Stimulated activated CD8-positive, alpha-beta memory T cell treated with anti-CD3 and anti-CD28 coated beads, Interleukin-7, amount 100 ng/mL, for 48 hours (primary cell): ENCODE data around the gene MAB21L3.

Experiments used
- DNase-seq, 2 donors: peaks; one replicate each; pipeline ENCODE4 v3.0.0-alpha.2; 2020; ENCODE audit warnings: low read depth in 1 of 2; ENCODE audit errors: extremely low read depth in 1 of 2

The MAB21L3 gene

DNA sequence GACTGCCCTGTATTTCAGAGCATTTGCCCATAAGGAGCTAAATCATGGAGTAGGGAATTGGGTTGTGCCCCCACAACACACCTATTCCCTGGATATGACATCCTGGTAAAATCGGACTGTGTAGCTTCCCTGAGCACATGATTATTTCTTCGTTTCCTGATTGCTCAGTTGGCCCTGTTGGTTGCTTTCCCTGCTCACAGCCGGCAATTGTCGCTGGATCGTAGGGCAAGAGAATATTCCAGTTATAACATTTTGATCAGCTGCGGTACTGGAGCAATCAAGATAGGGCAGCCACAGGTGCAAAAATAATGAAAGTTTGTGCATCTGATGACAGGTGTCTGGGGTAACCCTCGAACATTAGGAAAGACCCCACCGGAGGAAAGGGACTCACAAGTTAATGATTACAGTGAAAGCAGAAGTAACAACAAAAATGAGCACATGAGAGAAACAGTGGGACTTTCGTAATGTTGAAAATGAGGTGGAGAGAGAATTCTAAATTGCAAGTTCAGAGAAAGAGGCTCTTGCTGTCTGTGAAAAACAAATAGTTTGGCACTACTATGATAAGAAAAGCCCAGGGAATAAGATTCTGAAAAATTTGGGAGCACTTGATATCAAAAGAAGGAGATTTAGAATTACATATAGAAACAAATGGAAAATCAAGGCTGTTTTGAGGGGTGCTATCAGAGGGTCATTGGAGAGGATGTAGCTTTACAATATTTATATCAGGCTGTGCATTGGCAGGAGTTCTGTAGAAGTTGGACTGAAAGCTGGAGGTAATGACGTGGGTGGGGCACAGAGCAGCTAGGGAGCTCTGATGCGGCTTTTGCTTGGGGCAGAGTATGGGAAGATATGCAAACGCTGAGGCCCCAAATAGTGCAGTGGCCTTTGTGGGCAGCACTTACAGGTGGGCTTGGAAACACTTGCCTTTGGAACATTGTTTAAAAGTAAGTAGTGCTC is at the start of gene MAB21L3:
Gene MAB21L3 (plus strand): TSS at position 833 of the 957 bp plus-strand sequence. CDS start 1,217 bp downstream, outside the sequence.
- no peak for DNase-seq

DNA sequence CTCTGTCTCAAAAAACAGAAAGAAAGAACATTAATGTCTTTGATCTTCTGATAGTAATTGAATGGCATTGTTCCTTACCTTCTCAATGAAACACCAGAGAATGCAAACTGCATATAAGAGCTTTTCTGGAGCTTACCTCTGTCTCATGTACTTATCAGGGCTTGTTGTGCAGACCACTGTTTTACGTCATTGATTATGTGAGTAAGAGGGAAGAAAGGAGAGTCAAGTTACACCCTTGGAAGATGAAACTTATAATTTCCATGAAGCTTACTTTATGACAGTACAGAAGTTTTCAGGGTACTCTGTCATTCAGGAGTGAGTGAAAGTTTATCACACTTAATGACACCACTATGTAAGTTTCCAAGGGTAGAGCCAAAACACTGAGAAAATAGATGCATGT is 49.0 kb upstream of the MAB21L3 start:
- no peak for DNase-seq

DNA sequence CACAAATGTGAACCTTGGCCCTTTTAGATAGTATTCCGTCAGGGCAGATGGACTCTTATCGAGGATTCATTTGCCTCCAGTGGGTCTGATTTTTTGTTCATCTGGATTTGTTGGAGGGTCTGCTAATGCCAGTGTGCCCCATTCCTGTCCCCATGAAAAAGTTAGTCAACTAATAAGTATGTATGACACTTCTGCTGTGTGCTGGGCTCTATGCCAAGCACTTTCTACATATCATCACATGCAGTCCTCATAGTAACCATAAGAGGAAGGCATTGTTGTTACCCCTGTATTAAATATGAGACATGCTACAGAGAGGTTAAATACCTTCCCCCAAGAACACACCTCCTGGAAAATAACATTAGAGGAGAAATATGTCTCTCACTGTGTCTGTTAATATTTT is 46.6 kb upstream of the MAB21L3 start:
- no peak for DNase-seq

DNA sequence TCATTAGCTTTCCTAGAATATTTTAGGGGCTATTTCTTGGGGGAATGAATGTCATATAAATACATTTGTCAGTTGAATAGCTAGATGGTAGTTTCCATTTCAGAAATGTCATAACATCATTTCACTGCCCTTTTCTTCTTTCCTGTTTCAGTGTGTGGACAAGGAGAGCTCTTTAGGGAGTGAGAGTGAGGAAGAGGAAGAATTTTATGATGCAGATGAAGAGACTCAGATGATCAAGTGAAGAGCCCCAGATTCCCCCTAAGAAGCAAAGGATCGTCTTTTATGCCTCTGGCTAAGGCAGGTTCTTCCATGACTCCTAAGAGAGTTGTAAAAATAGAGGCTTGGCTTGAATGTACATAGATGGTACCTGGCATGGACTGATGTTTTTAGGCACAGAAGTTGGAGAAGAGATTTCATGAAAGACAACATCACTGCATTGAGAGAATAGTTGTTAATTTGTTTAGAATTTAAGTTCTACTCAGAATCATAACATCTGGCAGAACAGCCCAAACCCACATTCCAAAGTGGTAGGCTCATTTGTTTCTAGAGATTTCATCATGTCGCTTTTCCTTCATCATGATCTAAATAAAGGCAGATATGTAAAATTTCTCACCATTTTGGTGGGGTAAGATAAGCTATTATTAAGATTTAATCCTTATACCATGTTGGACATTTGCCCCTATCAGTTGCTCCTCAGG is 44.2 kb upstream of the MAB21L3 start:
- no peak for DNase-seq

DNA sequence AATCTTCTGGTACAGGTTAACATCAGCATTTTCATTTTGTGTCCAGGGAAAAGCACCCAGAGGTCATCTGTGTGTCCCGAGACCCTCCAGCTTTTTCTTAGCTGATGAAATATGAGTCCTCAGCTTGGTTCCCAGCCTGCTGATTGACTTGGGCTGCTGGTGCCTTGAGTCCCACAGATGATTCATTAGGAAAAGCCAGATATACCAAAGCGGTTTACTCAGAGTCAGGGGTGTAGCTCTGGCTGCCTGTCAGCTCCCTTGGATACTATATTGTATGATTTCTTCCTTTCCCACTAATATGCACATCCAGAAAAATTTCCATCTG is 43.7 kb upstream of the MAB21L3 start:
- no peak for DNase-seq

DNA sequence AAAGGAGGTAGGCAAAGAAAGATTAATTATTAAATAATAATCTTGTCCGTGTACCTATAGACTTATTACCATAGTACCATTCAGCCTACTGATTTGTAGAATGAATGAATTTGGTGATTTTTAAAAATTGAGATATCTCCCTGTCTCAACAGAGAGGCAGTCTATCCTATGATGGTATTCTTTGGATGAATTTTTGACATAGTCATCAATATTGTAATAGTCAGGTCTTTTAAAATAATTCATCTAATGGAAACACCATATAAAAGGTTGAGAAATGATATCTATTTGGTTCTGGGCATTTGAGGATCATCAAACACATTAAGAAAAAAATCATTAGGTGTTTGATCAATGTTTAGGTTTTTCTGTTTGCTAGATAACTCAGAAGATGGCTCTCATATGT is 35.6 kb upstream of the MAB21L3 start:
- DNase-seq: no peak

DNA sequence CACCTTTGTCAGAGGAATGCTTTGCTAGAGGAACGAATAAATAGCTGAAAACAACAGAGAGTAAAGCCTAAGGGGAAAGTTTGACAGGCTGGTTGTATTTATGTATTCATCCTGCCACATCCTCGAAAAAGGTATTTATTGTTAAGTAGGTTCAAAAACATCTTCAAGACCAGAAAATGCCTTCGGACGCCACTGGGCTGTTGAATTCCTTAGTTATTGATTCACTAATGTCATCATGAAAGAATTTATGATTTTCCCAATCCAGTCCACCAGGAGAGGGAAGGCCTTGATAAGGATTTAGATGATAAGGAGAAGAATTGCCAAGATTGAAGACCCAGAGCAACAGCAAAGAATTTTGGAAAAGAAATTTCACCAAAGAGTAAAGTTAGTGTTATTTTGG is 35.2 kb upstream of the MAB21L3 start:
- DNase-seq: no peak

DNA sequence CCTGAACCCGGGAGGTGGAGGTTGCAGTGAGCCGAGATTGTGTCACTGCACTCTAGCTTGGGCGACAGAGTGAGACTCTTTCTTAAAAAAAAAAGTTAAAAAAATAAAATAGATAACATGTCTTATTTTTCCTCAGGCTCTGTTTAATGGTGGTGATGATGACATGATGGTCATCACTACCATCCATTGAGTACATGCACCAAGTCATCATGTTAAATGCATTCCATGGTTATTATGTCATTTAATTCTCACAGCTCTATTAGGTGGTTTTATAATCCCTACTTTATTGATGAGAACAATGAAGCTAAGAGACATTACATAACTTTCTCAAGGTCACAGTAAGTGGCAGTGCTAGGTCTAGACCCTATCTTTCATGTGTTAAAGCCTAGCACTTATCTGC is 34.4 kb upstream of the MAB21L3 start:
- no peak for DNase-seq

DNA sequence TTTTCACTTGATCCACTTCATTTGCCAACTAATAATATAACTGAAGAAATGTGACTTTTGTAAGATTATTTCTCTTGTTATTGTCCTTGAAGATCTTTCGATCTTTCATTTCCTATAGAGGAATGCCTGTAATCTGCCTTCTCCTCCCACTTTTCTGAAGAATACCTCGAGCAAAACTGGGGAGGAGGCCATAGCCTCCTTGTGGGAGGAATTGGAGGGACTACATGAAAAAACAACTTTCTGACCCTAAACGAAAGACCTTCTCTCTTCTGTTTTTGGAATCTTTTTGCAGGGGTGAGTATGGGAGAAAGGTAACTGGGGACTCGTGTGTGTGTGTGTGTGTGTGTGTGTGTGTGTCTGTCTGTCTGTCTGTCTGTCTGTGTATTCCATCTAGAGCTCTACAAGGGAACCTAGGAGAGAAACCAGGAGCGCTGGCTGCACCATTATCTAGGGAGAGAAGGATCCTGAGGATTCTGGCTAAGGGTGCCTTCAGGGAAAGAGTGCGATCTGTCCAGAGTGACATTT is 32.4 kb upstream of the MAB21L3 start:
- no peak for DNase-seq

DNA sequence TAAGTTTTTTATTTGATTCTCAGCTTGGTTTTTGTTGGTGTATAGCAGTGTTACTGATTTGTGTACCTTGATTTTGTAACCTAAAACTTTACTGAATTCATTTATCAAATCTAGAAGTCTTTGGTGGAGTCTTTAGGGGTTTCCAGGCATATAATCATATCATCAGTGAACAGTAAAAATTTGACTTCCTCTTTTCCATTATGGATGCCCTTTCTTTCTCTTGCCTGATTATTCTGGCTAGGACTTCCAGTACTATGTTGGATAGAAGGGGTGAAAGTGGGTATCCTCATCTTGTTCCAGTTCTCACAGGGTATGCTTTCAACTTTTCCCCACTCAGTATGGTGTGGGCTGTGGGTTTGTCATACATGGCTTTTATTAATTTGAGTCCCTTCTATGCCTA is 23.6 kb upstream of the MAB21L3 start:
- DNase-seq: no peak

DNA sequence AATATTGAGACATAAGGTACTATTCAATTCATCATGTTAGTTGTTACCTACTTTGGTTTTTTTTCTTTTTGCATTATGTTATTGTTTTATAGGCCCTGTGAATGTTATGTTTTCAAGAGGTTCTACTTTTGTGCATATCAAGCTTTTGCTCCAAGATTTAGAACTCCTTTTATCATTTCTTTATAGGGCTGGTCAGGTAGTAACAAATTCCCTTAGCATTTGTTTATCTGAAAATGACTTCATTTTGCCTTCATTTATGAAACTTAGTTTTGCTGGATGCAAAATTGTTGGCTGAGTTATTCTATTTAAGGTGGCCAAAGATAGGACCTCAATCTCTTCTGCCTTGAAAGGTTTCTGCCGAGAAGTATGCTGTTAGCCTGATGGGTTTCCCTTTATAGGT is 21.3 kb upstream of the MAB21L3 start:
- DNase-seq: no peak

DNA sequence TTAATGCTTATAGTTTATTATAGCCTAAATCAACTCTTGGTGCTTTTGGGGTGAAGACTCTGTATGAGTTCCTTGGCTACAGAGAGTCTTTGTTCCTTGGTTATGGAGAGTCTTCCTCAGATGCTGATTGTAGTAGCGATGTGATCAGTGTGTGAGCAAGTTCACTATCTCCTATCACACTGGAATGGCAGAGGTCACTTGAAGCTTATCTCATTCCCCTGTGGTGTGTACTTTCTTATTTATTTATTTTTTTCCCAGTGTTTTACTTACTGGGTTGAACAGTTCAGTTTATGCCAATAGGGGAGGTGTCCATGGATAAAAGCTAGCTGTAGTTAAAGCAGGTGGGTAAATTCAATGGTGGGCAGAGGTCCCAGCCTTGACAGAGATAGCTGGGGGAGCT is 20.1 kb upstream of the MAB21L3 start:
- no peak for DNase-seq

DNA sequence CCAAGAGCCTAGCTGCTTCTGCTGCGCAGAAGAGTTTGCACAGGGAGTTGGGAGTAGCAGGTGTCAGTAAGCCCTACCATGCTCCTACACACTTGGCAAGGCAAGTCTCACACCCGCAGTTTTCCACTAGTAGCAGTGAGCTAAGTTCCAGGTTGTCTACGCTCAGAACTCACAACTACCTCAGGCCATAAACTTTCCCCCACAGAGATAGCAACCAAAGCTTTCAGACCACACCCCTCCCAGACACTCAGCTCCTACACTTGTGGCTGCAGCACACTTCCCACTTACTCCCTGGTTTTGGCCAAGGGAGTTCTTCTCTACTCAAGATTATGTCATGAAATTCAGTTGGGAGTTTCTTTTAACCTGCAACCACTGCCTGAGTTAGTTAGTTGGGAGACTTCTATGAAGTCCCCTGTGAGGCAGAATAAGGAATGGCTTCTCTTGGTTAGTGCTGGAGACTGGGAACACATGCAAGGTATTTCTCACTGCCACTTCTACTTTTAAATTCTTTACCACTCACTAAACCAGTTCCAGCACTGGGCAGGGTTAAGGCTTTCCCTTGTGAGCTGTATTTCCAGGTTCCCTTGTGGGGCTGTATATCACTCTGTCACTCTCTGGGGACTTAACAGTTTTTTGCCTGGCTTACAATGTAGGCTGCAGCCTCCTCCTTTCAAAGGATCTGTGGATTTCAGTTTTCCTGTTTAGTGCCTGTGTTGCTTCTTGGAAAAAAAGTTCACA is 18.3 kb upstream of the MAB21L3 start:
- no peak for DNase-seq

DNA sequence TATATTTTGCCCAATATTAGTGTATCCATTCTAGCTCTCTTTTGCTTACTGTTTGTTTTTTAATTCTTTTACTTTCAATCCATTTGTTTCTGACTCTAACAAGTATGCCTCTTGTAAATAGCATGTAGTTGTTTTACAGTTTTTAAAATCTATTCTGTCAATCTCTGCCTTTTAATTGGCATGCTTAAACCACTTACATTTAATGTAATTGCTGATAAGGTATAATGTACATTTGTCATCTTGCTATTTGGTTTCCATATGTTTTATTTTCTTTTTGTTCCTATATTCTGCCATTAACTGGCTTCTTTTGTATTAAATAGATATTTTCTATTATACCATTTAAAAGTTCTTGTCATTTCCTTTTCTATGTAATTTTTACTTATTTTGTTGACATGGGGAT is 16.2 kb upstream of the MAB21L3 start:
- DNase-seq: no peak

DNA sequence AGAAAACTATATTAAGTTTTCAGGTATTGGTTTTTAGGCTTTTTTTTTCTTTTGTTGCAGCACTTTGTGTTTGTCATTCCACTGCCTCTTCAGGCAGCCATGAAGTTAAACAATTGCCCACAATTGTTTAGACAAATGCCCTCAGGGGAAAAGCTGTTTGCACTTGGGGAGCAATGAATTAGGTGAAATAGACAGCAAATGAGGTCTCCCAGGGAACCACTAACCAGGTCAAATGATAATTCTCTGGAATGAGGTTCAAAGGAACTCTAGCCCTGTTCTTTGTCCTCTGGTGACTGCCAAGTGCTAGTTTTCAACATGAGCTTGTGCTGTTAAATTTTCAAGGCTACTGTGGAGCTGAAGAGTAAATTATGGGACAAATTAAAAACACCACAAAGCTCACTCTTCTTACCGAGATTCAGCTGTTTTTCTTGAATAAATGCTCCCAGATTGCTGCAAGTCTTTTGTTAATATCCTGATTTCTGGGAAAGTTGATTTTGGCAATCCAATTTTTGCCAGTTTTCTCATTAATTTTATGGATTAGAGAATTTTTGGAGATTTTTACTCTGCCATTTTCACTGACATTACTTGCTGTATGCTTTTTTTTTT is 15.1 kb upstream of the MAB21L3 start:
- DNase-seq: no peak

DNA sequence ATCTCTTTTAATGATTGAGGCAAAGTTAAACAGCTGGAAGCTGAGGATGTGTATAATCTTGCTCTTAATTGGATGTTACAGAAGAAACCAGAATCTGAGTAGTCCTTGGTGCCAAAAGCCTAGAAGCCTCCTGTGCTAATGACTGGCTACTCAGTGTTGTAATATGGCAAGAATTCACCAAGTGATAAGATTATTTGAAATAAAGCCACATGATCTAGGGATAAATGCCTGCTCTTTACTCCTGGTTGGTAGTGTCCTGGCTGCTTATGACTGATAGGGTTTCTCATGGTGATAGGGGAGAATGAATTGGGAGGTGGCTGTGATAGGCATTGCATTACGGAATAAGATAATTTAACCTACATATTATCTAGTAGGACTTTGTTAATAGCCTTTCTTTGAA is 13.6 kb upstream of the MAB21L3 start:
- no peak for DNase-seq

DNA sequence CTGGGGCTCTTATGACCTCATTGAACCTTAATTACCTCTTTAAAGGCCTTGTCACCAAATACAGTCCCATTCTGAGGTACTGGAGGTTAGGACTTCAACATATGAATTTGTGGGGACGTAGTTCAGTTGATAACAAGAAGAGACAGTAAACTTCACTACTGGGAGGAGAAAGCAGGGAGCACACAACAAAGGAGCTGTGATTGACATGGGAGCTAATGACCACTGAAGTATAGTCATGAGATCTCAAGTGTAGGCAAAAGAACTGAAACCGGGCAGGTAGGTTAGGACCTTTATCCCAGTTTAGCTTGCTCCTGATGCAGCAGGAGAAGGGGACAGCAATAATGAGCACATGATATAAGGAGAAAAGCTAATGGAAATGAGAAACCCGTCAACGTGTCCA is 11.8 kb upstream of the MAB21L3 start:
- no peak for DNase-seq

DNA sequence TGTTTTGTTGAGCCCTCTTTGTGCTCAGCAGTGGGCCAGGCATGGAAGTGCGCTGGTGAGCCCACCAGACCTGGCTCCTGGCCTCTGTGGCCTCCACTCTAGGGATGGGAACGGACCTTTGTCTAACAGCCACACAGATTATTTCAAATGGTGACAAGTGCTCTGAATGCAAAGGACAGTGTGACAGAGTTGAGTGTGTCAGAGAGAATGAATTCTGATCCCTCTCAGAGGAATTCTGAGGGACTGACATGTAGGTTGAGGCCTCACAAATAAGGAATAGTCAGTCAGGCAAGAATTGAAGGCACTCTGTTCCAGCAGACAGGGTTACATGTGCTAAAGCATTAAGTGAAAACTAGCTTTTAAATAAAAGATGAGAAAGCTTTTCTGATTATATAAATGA is 11.3 kb upstream of the MAB21L3 start:
- DNase-seq: no peak

DNA sequence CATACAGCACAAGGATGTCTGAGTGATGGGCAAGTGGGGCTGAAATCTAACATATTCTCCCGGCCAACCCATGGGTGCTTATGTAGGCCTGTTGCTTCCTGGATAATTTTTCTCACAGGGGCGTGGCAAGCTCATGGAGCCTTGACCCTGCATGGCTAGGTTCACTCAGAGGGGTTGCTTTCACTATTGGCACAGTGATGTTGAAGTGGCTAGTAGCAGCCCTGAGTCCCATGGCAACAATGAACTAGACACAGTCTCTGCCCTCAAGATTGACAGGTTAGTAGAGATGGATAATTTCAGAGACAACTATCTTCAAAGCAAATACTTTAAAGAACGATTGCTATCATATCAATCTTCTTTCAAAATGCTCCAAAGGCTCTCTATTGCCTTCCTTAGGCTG is 6.5 kb upstream of the MAB21L3 start:
- DNase-seq: no peak

DNA sequence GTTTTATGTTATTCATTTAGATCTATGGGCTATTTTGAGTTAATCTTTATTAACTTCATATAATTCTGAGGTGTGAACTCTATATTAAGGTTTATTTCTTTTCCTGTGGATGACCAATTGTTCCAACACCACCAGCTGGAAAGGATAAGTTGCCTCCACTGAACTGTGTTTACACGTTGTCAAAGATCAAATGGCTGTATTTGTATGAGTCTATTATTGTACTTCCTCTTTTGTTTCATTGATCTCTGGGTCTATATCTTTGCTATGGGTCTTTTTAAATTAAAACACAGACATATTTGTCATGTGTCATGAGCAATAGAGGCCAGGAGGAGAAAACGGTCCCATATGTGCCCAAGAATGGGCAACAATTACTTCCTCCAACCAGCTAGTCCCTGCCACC is 5.2 kb upstream of the MAB21L3 start:
- DNase-seq: no peak

DNA sequence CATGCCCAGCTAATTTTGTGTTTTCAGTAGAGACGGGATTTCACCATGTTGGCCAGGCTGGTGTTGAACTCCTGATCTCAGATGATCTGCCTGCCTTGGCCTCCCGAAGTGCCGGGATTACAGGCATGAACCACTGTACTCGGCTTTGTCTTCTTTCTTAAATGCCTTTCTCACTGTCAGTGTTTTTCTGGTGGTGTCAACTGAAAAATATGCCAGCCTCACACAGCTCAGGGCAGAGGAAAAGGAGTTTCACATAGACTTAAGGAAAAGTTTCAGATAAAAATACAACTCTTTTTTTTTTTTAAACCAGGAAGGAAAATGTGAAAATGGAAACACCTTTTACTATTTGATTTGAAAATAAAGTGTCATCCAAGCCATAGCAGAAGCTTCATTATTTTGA is 4.6 kb upstream of the MAB21L3 start:
- DNase-seq: no peak
